HEK293 (cell line): Measurements from ENCODE around the gene ZFC3H1.

ENCODE experiments used
- BCL11B ChIP-seq: fragments of 450-650 bp; formaldehyde crosslinking; IDR thresholded peaks from 2 replicates; pipeline ENCODE4 v1.5.1; 2016; ENCODE audit warnings: low read depth, missing biosample characterization, missing genetic modification characterization
- CTCF ChIP-seq: fragments of 450-650 bp; formaldehyde crosslinking; IDR thresholded peaks from 2 replicates; pipeline ENCODE4 v1.5.1; 2016; ENCODE audit warnings: missing biosample characterization, missing genetic modification characterization
- HIC1 ChIP-seq: fragments of 450-650 bp; formaldehyde crosslinking; IDR thresholded peaks from 2 replicates; pipeline ENCODE4 v1.5.1; 2016; ENCODE audit warnings: missing biosample characterization, missing genetic modification characterization
- KLF7 ChIP-seq: fragments of 450-650 bp; formaldehyde crosslinking; IDR thresholded peaks from 2 replicates; pipeline ENCODE4 v1.5.1; 2016; ENCODE audit warnings: missing biosample characterization, missing genetic modification characterization, borderline replicate concordance
- KLF9 ChIP-seq: fragments of 450-650 bp; formaldehyde crosslinking; IDR thresholded peaks from 2 replicates; pipeline ENCODE4 v1.5.1; 2016; ENCODE audit warnings: missing biosample characterization, missing genetic modification characterization, low read depth
- MZF1 ChIP-seq: fragments of 450-650 bp; formaldehyde crosslinking; IDR thresholded peaks from 2 replicates; pipeline ENCODE4 v1.5.1; 2017; ENCODE audit warnings: missing biosample characterization, missing genetic modification characterization, borderline replicate concordance
- SP2 ChIP-seq: fragments of 450-650 bp; formaldehyde crosslinking; IDR thresholded peaks from 2 replicates; pipeline ENCODE4 v1.5.1; 2016; ENCODE audit warnings: missing biosample characterization, missing genetic modification characterization
- ZBTB10 ChIP-seq: fragments of 450-650 bp; formaldehyde crosslinking; IDR thresholded peaks from 2 replicates; pipeline ENCODE4 v1.5.1; 2016; ENCODE audit warnings: missing biosample characterization, missing genetic modification characterization
- ZBTB11 ChIP-seq: fragments of 450-650 bp; formaldehyde crosslinking; conservative IDR thresholded peaks from 2 replicates; pipeline ENCODE4 v1.5.1; 2016; ENCODE audit warnings: low read depth, missing biosample characterization, missing genetic modification characterization
- ZBTB17 ChIP-seq: fragments of 450-650 bp; formaldehyde crosslinking; IDR thresholded peaks from 2 replicates; pipeline ENCODE4 v1.5.1; 2016; ENCODE audit warnings: missing biosample characterization, missing genetic modification characterization
- ZBTB44 ChIP-seq: fragments of 450-650 bp; IDR thresholded peaks from 2 replicates; pipeline ENCODE4 v1.5.1; 2018; ENCODE audit warnings: missing biosample characterization, mild to moderate bottlenecking, missing genetic modification characterization
- ZEB2 ChIP-seq: fragments of 450-650 bp; formaldehyde crosslinking; IDR thresholded peaks from 2 replicates; pipeline ENCODE4 v1.5.1; 2016; ENCODE audit warnings: missing biosample characterization, missing genetic modification characterization
- ZNF2 ChIP-seq: fragments of 450-650 bp; formaldehyde crosslinking; IDR thresholded peaks from 2 replicates; pipeline ENCODE4 v1.5.1; 2016; ENCODE audit warnings: missing biosample characterization, missing genetic modification characterization
- ZNF24 ChIP-seq: fragments of 450-650 bp; formaldehyde crosslinking; IDR thresholded peaks from 2 replicates; pipeline ENCODE4 v1.5.1; 2016; ENCODE audit warnings: missing biosample characterization, missing genetic modification characterization
- ZNF280D ChIP-seq: fragments of 450-650 bp; formaldehyde crosslinking; IDR thresholded peaks from 2 replicates; pipeline ENCODE4 v1.5.1; 2016; ENCODE audit warnings: missing biosample characterization, missing genetic modification characterization
- ZNF335 ChIP-seq: fragments of 450-650 bp; formaldehyde crosslinking; conservative IDR thresholded peaks from 2 replicates; pipeline ENCODE4 v1.5.1; 2016; ENCODE audit warnings: missing biosample characterization, missing genetic modification characterization
- ZNF341 ChIP-seq: fragments of 450-650 bp; formaldehyde crosslinking; IDR thresholded peaks from 2 replicates; pipeline ENCODE4; 2016; ENCODE audit warnings: low read depth, missing biosample characterization, missing genetic modification characterization
- ZNF501 ChIP-seq: fragments of 450-650 bp; formaldehyde crosslinking; IDR thresholded peaks from 2 replicates; pipeline ENCODE4 v1.5.1; 2016; ENCODE audit warnings: missing biosample characterization, missing genetic modification characterization
- ZNF558 ChIP-seq: fragments of 450-650 bp; formaldehyde crosslinking; IDR thresholded peaks from 2 replicates; pipeline ENCODE4 v1.5.1; 2016; ENCODE audit warnings: missing biosample characterization, missing genetic modification characterization
- ZNF561 ChIP-seq: fragments of 450-650 bp; IDR thresholded peaks from 2 replicates; pipeline ENCODE4 v1.5.1; 2018; ENCODE audit warnings: missing biosample characterization, missing genetic modification characterization, borderline replicate concordance
- ZNF600 ChIP-seq: fragments of 450-650 bp; formaldehyde crosslinking; IDR thresholded peaks from 2 replicates; pipeline ENCODE4 v1.5.1; 2016; ENCODE audit warnings: missing biosample characterization, missing genetic modification characterization
- ZNF610 ChIP-seq: fragments of 450-650 bp; formaldehyde crosslinking; IDR thresholded peaks from 2 replicates; pipeline ENCODE4 v1.5.1; 2016; ENCODE audit warnings: missing biosample characterization, missing genetic modification characterization, borderline replicate concordance
- ZNF677 ChIP-seq: fragments of 450-650 bp; IDR thresholded peaks from 2 replicates; pipeline ENCODE4 v1.5.0; 2018; ENCODE audit warnings: missing biosample characterization, mild to moderate bottlenecking, missing genetic modification characterization, moderate library complexity

Gene ZFC3H1

GRCh38 chr12:71663561-71664410 lies at the start of gene ZFC3H1, which contains the start of gene THAP2 (continued):
- no peak for TF ChIP-seq HIC1 (tag by site-specific recombination)
- TF ChIP-seq ZNF280D (tag by site-specific recombination) = 0 out of 2 replicates have a peak, but pooled peaks have one; percentile 15
- no peak for TF ChIP-seq ZNF677 (tag by site-specific recombination)
- TF ChIP-seq ZNF558 (tag by site-specific recombination) = peak; percentile 46; the same call in 1 of the 2 replicates
- TF ChIP-seq CTCF (tag by site-specific recombination) = peak; percentile 94
- peak; percentile 96 for TF ChIP-seq KLF9 (tag by site-specific recombination)
- peak; percentile 59; the same call in 1 of the 2 replicates for TF ChIP-seq ZNF341 (tag by site-specific recombination)
- TF ChIP-seq SP2 (tag by site-specific recombination) = peak; percentile 88
- peak; percentile 73 for TF ChIP-seq ZNF2 (tag by site-specific recombination)
- peak; percentile 96 for TF ChIP-seq ZBTB17
- peak; percentile 99 for TF ChIP-seq ZBTB10 (tag by site-specific recombination)
- peak; percentile 14; the same call in 1 of the 2 replicates for TF ChIP-seq ZNF501
- TF ChIP-seq ZNF600 (tag by site-specific recombination) = peak; percentile 49
- TF ChIP-seq ZEB2 = peak; percentile 58
- peak; percentile 75 for TF ChIP-seq ZNF335 (tag by site-specific recombination)
- TF ChIP-seq ZNF24 (tag by site-specific recombination) = peak; percentile 25; the same call in 1 of the 2 replicates
- TF ChIP-seq ZBTB44 (tag by site-specific recombination) = peak; percentile 99
- TF ChIP-seq ZNF610 (tag by site-specific recombination) = peak; percentile 72
- peak; percentile 56; the same call in 1 of the 2 replicates for TF ChIP-seq MZF1 (tag by site-specific recombination)
- TF ChIP-seq ZBTB11 (tag by site-specific recombination) = peak; percentile 98
- no peak for TF ChIP-seq BCL11B (tag by site-specific recombination)
- peak; percentile 44; the same call in 1 of the 2 replicates for TF ChIP-seq KLF7 (tag by site-specific recombination)
- peak; percentile 73 for TF ChIP-seq ZNF561 (tag by site-specific recombination)
